T47D (cell line): ENCODE measurements around the gene NEB.
A peak's percentile ranks its signal among the peaks of the same experiment; 100 is the strongest.

Experiments
- DNase-seq, 2 experiments: peaks; one replicate each; pipeline versions ENCODE4 v3.0.0 to v3.0.0-alpha.2; 2011 to 2012; ENCODE audit warnings: low read depth in 1 of 2, low spot score in 1 of 2
- JUND ChIP-seq: IDR thresholded peaks from 2 replicates; pipeline ENCODE4 v1.6.1; 2012; ENCODE audit warnings: low read depth
- in situ Hi-C: cut with HindIII; loops from 2 replicates; pipeline ENCODE4 v1.10.0; 2016; ENCODE audit warnings: low sequenced_read_pairs, low pct_unique_long_range_greater_than_20kb

The NEB gene

DNA sequence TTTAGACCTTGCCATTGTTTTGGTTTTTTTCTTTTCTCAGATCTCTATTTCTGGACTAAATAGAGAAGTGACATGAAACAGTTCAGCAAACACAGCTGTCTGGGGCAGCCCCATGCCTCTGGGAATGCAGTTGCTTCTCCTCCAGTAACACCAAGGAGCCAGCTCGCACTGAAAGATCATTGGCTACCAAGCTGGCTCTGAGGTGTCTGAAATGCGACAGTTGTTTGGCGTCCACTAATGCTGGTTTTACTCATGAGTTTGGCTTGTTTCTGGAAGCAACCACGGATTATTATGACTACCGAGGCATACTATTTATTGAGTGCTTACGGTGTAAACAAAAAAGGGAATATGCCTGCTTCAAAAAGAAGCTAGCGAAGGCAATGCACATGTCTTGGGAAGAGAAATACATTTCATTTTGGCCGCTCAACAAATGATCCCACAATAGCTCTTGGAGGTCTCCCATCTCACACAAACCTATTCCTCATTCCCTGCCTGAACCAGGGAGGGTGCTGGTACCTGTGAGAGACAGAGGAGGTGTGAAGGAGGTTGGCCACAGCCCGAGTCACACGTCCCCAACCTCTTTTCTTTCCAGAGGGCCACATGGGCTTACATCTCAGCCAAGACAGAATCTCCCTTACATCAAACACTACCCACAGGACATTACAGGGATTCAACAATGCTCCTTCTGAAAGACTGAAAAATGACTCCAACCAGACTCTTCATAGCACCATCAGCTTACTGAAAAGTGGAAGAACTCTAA, 37.5 kb upstream of the NEB start:
- no peak for DNase-seq
- TF ChIP-seq JUND: no peak
- in situ Hi-C loops: no loop called here

DNA sequence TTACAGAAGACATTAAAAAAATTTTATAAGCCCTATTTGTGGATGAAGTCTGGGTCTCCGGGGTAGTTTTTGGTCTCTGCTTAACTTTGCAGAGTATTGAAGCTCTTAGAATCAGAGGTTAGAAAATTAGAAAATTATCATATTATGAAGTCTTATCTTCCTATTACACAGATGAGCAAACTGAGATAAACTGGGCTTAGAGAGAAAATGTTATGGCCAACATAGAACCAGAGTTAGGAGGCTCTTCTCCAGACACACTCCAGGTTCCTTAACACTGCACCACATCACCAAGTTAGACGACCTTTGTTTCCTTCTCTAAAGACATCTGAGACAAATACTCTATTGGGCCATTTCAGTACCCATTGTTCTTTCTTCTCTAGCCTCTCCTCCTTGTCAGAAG, 36.7 kb upstream of the NEB start:
- TF ChIP-seq JUND: no peak
- in situ Hi-C loops: no loop called here
- no peak for DNase-seq

DNA sequence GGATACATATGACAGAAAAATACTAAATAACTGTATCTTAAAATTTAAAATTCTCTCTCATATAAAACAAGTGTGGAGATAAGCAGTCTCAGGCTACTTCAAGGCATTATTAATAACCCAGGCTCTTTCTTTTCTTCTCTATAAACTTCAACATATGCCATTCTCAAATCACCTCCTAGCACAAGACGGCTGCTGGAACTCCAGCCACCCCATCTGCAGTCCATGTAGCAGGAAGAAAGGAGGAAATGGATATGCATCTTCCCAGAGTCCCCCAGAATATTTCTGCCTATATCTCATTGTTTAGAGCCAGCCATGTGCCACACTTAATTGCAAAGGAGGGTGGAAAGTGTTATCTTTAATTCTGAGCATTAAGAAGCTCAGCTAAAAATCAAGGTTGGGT, 35.3 kb upstream of the NEB start:
- DNase-seq: no peak
- in situ Hi-C loops: no loop called here
- no peak for TF ChIP-seq JUND

DNA sequence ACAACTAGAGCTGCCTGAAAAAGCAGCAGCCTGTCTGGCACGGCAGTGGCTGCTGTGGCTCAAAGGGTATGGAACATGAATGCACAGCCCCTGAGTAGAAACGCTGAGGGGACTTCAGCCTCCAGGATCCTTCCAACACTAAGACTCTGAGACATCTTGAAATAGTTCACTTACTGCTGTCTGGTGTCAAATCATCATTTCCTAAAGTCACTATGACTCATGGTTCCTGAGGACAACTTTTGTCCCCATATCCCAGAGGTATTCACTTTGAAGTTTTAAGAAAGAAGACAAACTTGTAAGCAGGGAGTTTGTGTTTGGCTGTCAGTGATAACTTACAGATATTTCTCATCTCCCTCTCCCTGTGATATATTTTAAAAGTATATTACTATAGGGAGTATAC, 33.3 kb upstream of the NEB start:
- in situ Hi-C loops: no loop called here
- no peak for DNase-seq
- TF ChIP-seq JUND: no peak

DNA sequence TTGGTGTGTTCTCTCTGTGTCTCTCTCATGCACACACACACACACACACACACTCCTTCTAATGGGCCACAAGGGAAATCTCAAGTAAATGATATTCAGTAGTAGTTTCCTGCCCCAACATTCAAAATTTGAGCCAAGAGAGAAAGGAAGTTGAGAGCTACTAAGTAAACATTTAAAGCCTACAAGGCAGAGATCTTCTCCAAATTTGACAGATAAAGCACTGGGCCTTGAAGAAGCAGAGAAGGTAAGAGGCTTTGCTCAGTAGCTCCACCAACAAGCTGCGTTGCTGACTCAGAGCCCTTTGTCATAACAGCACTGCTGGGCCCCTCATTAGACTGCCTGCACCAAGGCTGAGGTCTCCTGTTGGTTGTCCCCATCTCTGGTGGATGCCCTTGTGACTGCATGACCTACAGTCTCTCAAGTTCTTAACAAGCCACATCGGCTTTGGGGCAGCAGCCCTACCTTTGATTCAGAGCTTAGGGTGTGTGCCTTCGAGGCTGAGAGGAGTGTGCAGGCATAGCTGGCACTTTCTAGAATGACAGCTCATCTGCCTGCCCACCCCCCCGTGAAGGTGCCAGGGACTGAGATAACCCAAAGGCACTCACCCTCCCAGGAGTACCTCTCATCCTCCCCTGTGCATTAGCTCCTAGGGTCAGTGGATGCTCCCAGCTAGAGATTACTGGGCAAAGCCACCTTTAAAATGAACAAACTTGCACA, 32.3 kb upstream of the NEB start:
- no peak for TF ChIP-seq JUND
- no peak for DNase-seq
- in situ Hi-C loops: no loop called here

DNA sequence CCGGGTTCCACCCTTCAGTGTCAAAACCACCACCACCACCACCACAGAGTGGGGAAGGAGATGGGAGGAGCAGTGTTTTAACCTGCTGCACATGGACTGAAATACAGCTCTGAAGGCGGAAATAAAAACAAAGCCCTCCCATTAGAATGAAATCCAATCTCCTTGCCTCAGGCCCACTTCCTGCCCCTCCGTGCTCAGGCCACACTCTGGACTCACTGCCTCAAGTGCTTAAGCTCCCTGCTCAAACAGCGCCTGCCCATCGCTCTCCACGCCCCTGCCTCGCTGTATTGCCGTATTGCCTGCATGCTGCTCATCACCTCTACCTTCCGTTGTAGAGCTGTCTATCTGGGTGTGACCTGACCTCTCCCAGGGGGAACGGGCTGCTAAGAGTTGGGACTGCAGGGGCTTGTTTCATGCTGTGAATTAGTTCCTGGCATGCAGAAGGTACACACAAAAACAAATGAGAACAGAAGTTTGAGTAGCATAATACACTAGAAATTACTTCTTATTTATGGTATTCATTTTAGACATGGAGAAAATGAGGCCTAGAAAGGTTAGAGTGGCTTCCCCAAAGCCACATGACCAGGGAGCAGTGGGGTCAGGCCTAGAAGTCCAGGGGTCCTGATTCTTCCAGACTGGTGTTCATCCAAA, 31.6 kb upstream of the NEB start:
- in situ Hi-C loops: no loop called here
- DNase-seq: no peak
- TF ChIP-seq JUND: no peak

DNA sequence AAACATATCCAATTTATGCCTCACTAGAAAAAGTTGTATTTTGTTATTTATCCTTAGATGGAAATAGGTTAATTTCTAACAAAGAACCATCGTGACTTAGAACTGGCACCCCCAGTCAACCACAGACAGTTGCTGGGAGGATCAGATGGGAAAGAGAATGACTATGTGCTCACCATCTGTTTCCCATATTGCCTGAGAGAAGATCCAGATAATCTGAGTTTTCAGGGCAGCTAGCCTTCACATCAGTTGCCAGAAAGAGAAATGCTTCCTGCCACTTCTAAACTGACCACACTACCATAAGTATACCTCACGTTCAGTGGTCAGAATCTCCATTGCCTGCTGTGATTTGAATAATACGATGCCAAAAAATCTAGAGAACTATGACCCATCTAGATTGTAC, 28.4 kb upstream of the NEB start:
- no peak for DNase-seq
- TF ChIP-seq JUND: no peak
- in situ Hi-C loops: no loop called here

DNA sequence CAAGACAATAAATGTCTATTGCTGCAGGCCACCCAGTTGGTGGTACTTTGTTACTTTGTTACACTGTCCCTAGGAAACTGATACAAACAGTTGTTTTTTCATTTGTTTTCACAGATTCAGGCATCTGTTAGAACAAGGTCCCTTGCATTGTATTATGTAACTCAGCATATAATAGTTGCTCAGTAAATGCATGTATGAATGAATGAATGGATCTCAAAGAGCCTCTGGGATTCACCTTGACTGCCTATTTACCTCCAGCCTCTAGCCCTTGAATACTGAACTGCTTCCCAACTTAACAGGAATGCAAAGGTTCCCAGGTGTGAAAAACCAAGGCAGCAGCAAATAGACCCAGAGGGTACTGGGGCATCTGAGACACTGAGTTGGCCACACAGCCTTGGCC, 27.4 kb upstream of the NEB start:
- no peak for TF ChIP-seq JUND
- in situ Hi-C loops: no loop called here
- no peak for DNase-seq

DNA sequence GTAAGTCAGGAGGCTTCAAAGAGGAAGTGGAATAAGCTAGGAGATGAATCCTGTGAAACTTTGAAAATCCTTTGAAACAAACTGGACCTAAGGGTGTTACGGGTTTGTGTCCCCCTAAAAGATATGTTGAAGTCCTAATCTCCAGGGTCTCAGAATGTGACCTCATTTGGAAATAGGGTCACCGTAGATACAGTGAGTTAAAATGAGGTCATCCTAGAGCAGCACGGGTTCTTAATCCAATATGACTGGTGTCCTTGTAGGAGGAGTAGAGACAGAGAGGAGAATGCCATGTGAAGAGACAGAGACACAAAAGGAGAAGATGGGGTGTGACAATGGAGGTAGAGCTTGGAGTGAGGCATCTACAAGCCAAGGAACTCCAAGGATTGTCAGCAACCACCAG, 26.9 kb upstream of the NEB start:
- TF ChIP-seq JUND: no peak
- in situ Hi-C loops: no loop called here
- DNase-seq: no peak

DNA sequence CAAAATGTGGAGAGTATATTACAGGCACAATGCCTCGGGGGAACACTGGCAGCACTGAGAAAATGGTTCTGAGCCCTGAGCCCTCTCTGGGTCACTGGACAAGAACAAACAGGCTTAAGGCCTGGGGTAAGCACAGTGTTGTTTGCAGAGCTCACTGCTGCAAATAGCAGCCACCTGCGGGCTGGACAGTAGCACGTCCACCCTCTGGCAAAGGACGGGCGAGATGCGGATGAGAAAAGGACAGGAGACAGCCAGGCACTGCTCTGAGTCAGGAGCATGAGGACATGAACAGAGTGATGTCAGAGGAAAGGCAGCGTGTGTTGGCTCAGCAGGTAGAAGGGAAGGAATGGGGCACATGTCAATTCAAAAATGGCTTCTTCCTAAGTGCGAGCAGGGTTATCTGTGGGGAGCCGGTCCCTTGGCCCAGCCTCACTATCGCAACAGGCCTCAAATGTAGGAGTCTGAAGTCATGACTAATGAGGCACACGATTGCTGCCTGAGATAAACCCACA, 25.9 kb upstream of the NEB start:
- in situ Hi-C loops: no loop called here
- peak in 1 of 2 experiments; percentile 57 for DNase-seq
- TF ChIP-seq JUND: no peak

DNA sequence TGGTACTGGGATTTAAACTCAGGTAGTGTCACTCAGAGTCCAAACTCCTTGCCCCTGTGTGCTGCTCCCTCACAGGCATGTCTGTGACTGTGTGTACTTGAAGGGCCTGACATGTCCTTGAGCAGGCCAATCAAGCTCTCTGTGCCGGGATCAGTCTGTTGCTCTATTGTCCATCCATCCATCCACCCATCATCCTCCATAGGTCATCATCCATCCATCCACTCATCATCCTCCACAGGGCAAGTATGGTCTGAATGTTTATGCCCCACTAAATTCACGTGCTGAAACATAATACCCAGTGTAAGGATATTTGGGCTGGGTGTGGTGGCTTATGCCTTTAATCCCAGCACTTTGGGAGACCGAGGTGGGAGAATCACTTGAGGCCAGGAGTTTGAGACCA, 24.5 kb upstream of the NEB start:
- in situ Hi-C loops: no loop called here
- no peak for DNase-seq
- no peak for TF ChIP-seq JUND

DNA sequence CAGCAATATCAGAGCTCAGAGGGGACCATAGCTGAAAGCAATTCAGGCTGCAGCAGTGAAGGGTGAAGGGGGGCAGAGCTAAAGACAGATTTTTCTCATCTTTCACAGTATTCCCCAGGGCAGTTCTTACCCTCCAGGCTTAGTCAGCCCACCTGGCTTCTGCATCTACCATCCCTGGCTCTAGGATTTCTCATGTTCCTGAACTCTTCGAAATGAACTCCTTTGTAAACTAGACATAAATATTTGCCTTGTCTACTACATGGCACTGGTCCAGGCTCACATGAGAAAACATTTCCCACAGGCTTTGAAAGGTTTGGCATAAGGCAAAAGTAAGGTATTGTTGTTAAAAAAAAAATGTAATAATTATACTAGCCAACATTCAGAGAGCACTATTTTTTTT, 23.6 kb upstream of the NEB start:
- in situ Hi-C loops: no loop called here
- peak in 1 of 2 experiments; percentile 36 for DNase-seq
- TF ChIP-seq JUND: no peak

DNA sequence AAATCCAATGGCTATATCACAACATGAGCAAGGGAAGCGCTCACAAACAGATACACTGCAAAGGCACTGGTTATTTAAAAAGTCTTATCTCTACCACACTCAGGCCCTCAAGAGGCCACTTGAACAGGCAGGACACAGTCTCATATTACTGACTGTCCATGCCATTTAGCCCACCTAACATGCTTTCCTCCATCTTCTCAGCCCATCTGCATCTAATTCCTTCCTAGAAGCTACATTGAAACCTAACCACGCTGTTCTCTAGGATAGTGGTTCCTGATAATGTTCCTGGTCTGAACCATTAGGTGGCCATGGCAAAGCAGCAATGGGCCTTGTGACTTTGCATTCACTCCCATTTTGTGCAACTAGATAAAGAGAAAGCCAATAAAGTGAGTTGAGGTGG, 22.5 kb upstream of the NEB start:
- no peak for TF ChIP-seq JUND
- no peak for DNase-seq
- in situ Hi-C loops: no loop called here
